NAMALWA (cell line): ENCODE results near the gene PHF20.
"Not testable (repeated sequence)": the region's sequence is repeated elsewhere in the genome, so short reads cannot be mapped to it uniquely, and the experiment has no call there.

Experiments used
- DNase-seq: peaks from one replicate; pipeline ENCODE4 v3.0.0-alpha.2; 2015; ENCODE audit warnings: low spot score

PHF20 gene

DNA sequence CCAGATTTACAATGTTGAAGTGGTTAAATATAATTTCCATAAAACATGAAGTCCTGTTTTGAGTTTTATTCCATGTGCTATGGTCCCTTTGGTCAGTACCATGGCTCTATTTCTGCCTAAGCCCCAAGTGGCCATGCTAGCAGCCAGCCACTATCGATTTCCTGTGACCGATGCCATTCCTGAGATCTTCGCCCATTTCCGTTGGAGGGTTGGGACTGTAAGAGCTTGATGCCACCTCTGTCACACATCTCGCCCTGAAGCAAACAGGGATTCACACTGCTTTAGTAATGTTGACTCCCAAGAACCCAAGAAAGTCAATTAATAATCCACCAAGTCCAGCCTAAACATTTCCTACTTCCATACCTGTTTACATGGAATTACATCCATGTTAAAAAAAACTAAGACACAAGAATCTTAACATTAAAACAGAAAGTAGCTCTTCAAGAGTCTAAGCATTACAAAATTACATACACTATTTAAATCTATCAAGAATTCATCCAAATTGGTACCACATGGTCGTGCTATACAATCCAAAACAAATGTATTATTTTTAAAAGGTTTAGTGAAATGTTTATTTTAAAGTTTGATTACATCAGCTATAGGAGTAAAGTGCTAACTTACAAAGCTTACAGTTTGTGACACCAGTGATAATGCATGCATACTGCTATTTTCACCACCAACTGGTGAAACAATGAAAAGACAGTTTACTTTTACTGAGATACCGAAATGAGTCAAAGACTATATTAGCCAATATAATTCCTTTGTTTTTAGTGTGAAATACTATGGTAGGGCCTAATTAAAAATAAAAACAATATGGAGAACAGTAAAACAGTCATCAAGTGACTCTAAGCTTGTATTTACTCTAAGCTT is 32.3 kb upstream of the PHF20 start:
- peak; percentile 65 for DNase-seq

DNA sequence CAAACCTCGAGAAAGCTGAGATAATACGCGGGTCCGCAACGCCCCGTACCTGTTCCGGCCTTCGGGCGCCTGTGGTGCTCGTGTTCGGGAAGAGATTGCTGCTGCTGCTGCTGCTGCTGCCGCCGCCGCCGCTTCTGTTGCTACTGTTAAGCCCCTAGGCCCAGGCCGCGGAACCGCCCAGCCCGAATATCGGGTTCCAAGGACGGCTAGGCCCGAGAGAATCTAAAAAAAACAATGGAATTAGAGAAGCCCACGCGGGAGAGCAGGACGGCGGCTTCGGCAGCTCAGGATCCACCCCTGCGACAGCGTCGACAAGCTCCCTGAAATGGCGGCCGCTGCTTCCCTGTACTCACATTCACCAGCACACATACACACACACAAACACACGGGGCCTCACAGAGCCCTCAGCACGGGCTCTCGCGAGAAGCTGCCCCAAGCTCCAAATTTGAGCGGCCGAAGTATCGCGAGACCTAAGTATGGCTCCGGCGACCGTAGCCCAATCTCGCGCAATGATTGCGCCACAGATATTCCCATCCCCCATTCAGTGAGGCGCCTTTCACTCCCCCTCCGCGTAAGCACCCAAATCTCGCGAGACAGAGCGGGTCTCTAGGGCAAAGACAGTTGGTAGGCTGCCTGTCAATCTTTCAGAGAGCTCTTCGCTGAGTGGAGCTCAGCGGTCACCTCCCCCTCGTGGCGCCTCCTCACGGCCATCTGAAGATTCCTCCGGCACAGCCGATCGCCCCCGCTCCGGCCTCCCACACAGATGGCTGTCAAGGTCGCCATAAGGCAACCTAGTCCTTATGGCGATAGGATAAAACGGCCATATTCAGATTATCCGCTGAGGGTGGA is 29.7 kb upstream of the PHF20 start, which contains the start of gene RBM39:
RBM39 (minus strand) TSS at position 369 of the 849 bp plus-strand sequence. CDS start 1,386 bp downstream, outside the sequence.
- peak; percentile 100 for DNase-seq

DNA sequence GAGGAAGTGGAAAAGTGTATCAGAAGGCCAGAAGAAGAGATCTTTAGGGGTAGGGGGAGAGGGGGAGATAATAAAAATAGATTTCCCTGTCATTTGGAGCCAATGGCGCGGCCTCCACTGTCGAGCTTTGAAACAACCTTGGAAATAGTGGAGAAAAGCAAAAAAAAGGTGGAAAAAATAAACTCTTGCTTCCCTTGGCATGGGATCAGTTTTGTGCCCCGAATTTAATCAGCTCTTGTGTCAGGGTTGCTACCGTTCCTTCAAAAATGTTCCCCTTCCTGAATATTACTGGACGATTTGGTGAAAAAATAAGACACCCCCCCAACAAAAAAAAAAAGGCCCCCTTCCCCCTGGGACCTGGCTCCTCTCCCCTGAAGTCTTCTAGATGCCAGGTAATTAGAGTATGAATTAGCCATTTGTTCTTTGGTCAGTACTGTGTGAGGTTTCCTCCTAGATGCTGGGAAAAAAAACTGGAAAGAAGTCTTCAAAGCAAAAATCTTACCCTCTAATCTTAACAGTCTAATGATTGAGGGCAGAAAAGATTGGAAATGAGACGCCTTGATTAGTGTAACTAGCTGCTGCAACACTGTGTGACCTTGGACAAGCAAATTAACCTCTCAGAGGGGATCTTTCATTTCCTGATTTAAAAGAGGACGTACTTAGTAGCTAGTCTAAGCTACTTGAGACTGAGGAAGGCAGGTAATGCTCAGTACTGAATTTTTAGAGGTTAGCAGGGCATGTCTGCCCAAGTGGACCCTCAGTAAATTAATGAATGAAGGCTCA is 28.9 kb upstream of the PHF20 start:
- peak; percentile 88 for DNase-seq

DNA sequence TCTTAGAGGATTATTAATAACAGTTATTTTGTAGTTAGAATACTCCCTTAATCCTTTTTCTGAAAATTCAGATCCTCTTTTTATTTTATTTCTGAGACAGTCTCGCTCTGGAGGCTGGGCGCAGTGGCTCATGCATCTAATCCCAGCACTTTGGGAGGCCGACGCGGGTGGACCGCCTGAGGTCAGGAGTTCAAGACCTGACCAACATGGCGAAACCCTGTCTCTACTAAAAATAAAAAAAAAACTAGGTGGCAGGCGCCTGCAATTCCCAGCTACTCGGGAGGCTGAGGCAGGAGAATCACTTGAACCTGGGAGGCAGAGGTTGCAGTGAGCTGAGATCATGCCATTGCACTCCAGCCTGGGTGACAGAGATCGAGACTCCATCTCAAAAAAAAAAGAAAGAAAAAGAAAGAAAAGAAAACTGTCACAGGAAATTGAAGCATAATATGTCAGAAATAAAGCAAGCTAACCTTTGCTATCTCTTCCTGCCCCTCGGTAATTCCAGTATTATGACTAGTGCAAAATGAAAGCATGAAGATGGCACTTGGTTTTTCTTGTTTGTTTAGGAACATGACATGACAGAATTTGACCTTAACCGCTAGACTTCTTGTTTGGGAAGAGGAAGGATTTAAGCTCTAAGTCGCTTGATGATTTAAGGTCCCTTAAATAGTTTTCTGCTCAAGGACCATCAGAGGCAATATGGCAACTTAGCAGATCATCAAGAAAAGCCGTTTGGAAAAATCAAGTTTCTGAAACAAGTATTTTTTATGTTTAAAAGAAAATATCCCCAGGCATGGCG is 27.9 kb upstream of the PHF20 start:
- DNase-seq = peak; percentile 39

GRCh38 chr20:35744492-35744841 is 27.3 kb upstream of the PHF20 start:
- DNase-seq = not testable (repeated sequence)

DNA sequence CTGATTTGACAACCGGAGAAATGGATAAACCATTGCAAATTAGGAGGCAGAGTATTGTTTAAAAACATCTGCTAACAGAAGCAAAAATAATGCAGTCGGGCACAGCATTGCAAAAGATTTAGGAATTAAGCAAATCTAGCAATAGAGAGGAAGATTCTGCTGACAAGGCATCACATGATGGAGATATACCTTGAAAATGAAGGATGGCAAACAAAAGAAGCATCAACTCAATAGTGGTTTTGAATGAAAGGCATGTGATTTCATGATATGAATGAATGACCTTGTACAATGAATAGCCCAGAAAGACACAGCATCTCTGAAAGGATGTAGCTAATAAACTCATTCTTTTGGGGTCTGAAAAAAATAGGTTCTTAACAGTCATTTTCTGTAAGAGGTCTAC is 21.2 kb upstream of the PHF20 start:
- DNase-seq = no peak

DNA sequence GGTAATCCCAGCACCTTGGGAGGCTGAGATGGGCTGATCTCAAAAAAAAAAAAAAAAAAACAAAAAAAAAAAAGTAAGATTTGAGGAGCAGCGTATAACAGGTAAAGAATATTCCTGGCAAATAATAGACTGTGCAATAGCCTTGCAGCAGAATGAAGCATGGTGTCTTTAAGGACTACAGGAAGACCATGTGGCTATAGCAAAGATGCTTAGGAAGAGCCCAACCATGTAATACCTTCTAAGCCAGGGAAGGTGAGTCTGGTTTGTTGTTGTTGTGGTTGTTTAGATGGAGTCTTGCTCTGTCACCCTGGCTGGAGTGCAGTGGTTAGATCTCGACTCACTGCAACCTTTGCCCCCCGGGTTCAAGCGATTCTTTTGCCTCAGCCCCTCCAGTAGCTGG is 15.4 kb upstream of the PHF20 start:
- DNase-seq = no peak

DNA sequence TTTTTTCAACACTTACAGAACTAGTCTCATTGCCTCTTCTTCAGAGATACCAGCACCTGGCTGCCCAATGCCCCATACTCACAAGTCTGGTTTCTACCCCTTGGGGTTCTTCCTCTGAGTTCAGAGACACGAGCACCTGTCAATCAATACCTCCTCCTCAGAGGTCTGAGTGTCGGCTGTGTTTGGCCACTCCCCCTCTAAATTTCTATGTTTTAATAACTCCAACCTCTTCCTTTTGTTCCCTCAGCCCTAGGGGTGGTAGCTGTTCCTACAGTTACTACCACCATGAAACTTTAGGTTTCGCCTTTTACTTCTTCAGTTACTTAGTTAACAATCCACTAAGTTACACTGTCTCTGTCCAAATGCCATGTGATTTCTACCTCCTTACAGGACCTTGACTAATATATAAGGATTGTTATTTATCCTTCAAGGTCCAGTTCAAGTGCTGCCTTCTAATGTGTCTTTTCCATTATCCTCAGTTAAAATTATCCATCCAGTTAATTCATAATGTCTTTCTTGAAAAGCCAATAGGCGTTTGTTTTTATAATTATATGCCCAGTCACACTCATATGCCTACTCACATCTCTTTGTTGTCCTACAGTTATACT is 14.6 kb upstream of the PHF20 start:
- peak; percentile 69 for DNase-seq

- not testable (repeated sequence) for DNase-seq
Observed at GRCh38 chr20:35761548-35761947, 10.3 kb upstream of the PHF20 start.

- DNase-seq = no peak
Observed at GRCh38 chr20:35762461-35762860, 9.4 kb upstream of the PHF20 start.

DNA sequence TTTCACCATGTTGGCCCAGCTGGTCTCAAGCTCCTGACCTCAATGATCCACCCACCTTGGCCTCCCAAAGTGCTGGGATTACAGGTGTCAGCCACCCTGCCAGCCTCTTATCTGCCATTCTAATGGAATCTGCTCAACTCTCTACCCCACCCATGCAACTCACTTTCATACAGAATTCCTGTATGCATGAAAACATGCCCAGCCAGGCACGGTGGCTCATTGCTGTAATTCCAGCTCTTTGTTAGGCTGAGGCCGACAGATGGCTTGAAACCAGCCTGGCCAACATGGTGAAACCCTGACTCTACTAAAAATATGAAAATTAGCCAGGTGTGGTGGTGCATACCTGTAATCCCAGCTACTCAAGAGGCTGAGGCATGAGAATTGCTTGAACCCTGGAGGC is 6.9 kb upstream of the PHF20 start:
- not testable (repeated sequence) for DNase-seq

DNA sequence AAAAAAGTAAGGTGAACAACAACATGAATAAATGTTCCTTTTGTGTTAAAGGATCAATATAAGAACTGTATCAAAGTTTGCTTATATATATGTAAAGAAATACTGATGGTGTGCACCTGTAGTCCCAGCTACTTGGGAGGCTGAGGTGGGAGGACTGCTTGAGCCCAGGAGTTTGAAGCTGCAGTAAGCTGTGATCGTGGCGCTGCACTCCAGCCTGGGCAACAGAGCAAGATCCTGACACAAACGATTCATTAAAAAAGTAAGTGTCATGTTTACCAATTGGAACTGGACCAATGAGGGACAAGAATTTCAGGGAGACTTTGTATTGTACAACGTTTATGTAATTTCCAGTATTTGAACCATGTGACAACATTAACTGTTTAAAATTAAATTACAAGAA is 5.0 kb upstream of the PHF20 start:
- DNase-seq = no peak

DNA sequence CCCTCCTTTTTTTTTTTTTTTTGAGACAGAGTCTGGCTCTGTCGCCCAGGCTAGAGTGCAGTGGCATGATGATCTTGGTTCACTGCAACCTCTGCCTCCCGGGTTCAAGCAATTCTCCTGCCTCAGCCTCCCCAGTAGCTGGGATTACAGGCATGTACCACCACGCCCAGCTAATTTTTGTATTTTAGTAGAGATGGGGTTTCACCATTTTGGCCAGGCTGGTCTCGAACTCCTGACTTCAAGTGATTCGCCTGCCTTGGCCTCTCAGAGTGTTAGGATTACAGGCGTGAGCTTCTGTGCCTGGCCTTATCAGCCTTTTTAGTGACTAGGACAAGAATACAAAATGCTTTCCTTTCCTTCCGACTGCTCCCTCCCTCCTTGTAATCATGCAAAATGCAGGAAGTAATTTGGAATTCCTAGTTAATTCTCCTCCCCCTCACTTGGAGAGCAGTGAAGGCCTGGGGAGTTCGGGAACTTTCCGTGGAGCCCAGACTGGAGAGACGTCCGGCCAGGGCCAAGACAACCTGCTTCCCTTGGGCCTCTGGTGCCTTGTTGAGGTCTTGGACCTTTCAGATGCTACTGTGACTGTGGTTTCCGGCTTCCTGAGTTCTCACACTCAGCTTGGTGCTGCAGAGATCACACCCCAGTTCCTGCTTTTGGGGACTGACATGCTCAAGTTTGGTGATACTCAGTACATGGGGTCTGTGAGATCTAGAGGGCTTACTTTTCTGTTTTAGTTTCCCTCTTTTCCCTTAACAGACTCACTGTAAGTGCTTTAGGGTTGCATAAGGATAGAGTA is 3.9 kb upstream of the PHF20 start:
- DNase-seq = peak; percentile 85

DNA sequence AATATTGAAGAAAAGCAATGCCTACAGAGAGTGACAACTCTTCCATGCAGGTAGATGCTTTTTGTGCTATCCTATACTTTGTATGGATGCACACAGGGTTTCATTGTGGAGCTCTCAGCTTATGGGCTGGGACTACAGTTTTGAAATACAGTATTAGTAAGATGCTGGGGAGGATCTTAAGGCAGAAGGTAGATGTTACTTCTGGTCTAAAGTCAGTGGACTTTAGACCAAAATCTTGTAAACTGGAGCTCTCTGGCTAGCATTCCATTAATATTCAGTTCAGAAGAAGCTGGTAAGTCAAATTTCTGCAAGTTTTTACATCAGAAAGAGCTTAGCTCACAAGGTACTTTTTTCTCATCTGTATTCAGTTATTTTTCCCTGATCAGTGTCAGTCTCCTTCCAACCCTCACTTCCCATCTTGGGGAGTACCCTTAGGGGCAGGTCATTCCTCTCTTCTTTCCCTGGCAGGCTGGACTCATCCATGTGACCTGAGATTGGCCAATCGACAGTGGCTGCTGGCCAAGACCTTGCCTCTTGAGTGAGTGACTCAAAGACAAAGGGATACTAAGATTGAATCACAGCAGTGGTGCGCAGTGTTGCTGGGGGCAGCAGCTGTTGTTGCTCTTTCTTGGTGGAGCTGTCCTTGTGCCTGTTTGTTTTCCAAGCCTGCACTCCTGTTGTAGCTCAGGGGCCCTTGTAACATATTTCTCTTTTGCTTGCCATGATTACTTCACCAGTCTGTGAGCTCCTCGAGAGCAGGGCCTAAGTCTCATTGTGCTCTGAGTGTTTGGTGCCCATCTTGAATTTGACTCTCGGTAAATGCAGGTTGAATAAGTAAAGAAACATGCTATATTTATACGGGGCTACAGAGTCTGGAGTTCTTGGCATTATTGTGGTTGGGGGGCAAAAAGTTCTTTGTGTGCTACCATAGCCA is 2.8 kb upstream of the PHF20 start:
- peak; percentile 28 for DNase-seq

- no peak for DNase-seq
Observed at GRCh38 chr20:35771367-35771688, 487 bp upstream of the PHF20 start.

GRCh38 chr20:35772563-35773058 is 796 bp downstream of the PHF20 start:
- DNase-seq = no peak

GRCh38 chr20:35773154-35773751 is 1.4 kb downstream of the PHF20 start:
- DNase-seq = peak; percentile 48

GRCh38 chr20:35774391-35774790 is 2.6 kb downstream of the PHF20 start:
- DNase-seq = no peak
